Muscle layer of duodenum (tissue), 2 donors: Measurements from ENCODE around the gene CYB5RL.
"Not testable (repeated sequence)": the region's sequence is repeated elsewhere in the genome, so short reads cannot be mapped to it uniquely, and the experiment has no call there.

Source experiments
- H3K27ac ChIP-seq: one replicate; pipeline ENCODE4 v1.7.0; 2013; ENCODE audit warnings: mild to moderate bottlenecking, low read length
- H3K27me3 ChIP-seq: one replicate; pipeline ENCODE4 v1.7.0; 2013; ENCODE audit warnings: low read depth, mild to moderate bottlenecking, control low read depth, low read length
- H3K36me3 ChIP-seq, 2 donors: one replicate each; pipeline ENCODE4 v1.7.0; 2013; ENCODE audit warnings: low read length in 2 of 2, control low read depth in 1 of 2, mild to moderate bottlenecking in 1 of 2; ENCODE audit not compliant: insufficient read depth in 2 of 2, control insufficient read depth in 1 of 2
- H3K4me1 ChIP-seq, 2 donors: one replicate each; pipeline ENCODE4 v1.7.0; 2013; ENCODE audit warnings: low read length in 2 of 2, mild to moderate bottlenecking in 2 of 2, control low read depth in 1 of 2, moderate library complexity in 1 of 2; ENCODE audit not compliant: insufficient read depth in 2 of 2, control insufficient read depth in 1 of 2
- H3K4me3 ChIP-seq, 2 donors: one replicate each; pipeline ENCODE4 v1.7.0; 2013; ENCODE audit warnings: low read length in 2 of 2, low read depth in 1 of 2, mild to moderate bottlenecking in 1 of 2
- H3K9me3 ChIP-seq, 2 donors: one replicate each; pipeline ENCODE4 v1.7.0; 2013; ENCODE audit warnings: low read length in 2 of 2, control low read depth in 1 of 2, mild to moderate bottlenecking in 1 of 2; ENCODE audit not compliant: control insufficient read depth in 1 of 2
- donor health status: healthy.

CYB5RL gene

GRCh38 chr1:54167422-54168139 is 32.2 kb downstream of the CYB5RL start:
- Histone ChIP-seq H3K27me3 (no peaks in the 10 kb centered on the region), H3K27ac (no peak overlapping the region), H3K36me3 (no peaks in the 10 kb centered on the region)

GRCh38 chr1:54166357-54166756 is 33.5 kb downstream of the CYB5RL start:
- H3K27ac ChIP-seq, H3K27me3 ChIP-seq, H3K4me1 ChIP-seq, H3K4me3 ChIP-seq, H3K36me3 ChIP-seq, H3K9me3 ChIP-seq: not testable (repeated sequence)

More at GRCh38 chr1:54167422-54168139, 32.2 kb downstream of the CYB5RL start:
- Histone ChIP-seq H3K4me3 (no peak overlapping the region), H3K9me3 (no peaks in the 10 kb centered on the region), H3K4me1 (no peaks in the 10 kb centered on the region)

- no peaks in the 10 kb centered on the region for H3K4me1 ChIP-seq
- no peaks in the 10 kb centered on the region for H3K36me3 ChIP-seq
- H3K27me3 ChIP-seq: no peaks in the 10 kb centered on the region
- no peak overlapping the region for H3K27ac ChIP-seq
- no peak overlapping the region for H3K4me3 ChIP-seq
- no peaks in the 10 kb centered on the region for H3K9me3 ChIP-seq
Observed at GRCh38 chr1:54165146-54165545, 34.7 kb downstream of the CYB5RL start.

- Histone ChIP-seq H3K27me3 (no peaks in the 10 kb centered on the region), H3K4me1 (no peaks in the 10 kb centered on the region), H3K9me3 (no peaks in the 10 kb centered on the region), H3K4me3 (no peak overlapping the region), H3K27ac (no peak overlapping the region), H3K36me3 (no peaks in the 10 kb centered on the region)
Observed at GRCh38 chr1:54163573-54163972, 36.3 kb downstream of the CYB5RL start.

- no peaks in the 10 kb centered on the region for H3K4me1 ChIP-seq
- H3K27ac ChIP-seq: no peak overlapping the region
- H3K36me3 ChIP-seq: no peaks in the 10 kb centered on the region
- H3K27me3 ChIP-seq: no peaks in the 10 kb centered on the region
- H3K9me3 ChIP-seq: no peaks in the 10 kb centered on the region
- no peak overlapping the region for H3K4me3 ChIP-seq
Observed at GRCh38 chr1:54163051-54163450, 36.8 kb downstream of the CYB5RL start.

- Histone ChIP-seq H3K36me3 (no peaks in the 10 kb centered on the region), H3K4me1 (no peaks in the 10 kb centered on the region), H3K9me3 (no peaks in the 10 kb centered on the region), H3K4me3 (no peak overlapping the region), H3K27ac (no peak overlapping the region), H3K27me3 (no peaks in the 10 kb centered on the region)
Observed at GRCh38 chr1:54161495-54162168, 38.2 kb downstream of the CYB5RL start.

- H3K27ac ChIP-seq: no peak overlapping the region
- H3K27me3 ChIP-seq: no peaks in the 10 kb centered on the region
- no peaks in the 10 kb centered on the region for H3K36me3 ChIP-seq
- H3K4me3 ChIP-seq: no peak overlapping the region
- no peaks in the 10 kb centered on the region for H3K4me1 ChIP-seq
- H3K9me3 ChIP-seq: no peaks in the 10 kb centered on the region
Observed at GRCh38 chr1:54160351-54160750, 39.5 kb downstream of the CYB5RL start.

- Histone ChIP-seq H3K9me3 (no peaks in the 10 kb centered on the region), H3K4me1 (no peaks in the 10 kb centered on the region), H3K27ac (no peak overlapping the region)
Observed at GRCh38 chr1:54159733-54160316, 40.0 kb downstream of the CYB5RL start.

GRCh38 chr1:54158071-54158470 is 41.8 kb downstream of the CYB5RL start:
- H3K4me1 ChIP-seq: no peaks in the 10 kb centered on the region
- no peaks in the 10 kb centered on the region for H3K36me3 ChIP-seq
- no peaks in the 10 kb centered on the region for H3K9me3 ChIP-seq
- no peaks in the 10 kb centered on the region for H3K27me3 ChIP-seq
- H3K4me3 ChIP-seq: no peak overlapping the region
- H3K27ac ChIP-seq: no peak overlapping the region

More at GRCh38 chr1:54159733-54160316, 40.0 kb downstream of the CYB5RL start:
- Histone ChIP-seq H3K36me3 (no peaks in the 10 kb centered on the region), H3K27me3 (no peaks in the 10 kb centered on the region), H3K4me3 (no peak overlapping the region)

GRCh38 chr1:54157401-54157800 is 42.4 kb downstream of the CYB5RL start:
- H3K4me3 ChIP-seq: no peak overlapping the region
- H3K9me3 ChIP-seq: no peaks in the 10 kb centered on the region
- H3K27ac ChIP-seq: no peak overlapping the region
- H3K27me3 ChIP-seq: no peaks in the 10 kb centered on the region
- H3K36me3 ChIP-seq: no peaks in the 10 kb centered on the region
- no peaks in the 10 kb centered on the region for H3K4me1 ChIP-seq

- no peaks in the 10 kb centered on the region for H3K4me1 ChIP-seq
- no peaks in the 10 kb centered on the region for H3K36me3 ChIP-seq
- no peaks in the 10 kb centered on the region for H3K9me3 ChIP-seq
- H3K27ac ChIP-seq: no peak overlapping the region
- H3K27me3 ChIP-seq: no peaks in the 10 kb centered on the region
- no peak overlapping the region for H3K4me3 ChIP-seq
Observed at GRCh38 chr1:54156986-54157385, 42.8 kb downstream of the CYB5RL start.
